OCI-LY7 (cell line): ENCODE results near the gene ACSL4. TPM values are rescaled to one million over a fixed set of nuclear protein-coding genes. Genes with fewer than 3 reads are reported as not detected.

Source experiments
- BruUV-seq: library from RNA; stranded (reverse); fragments of 400-500 nt; replicated peaks from 2 replicates; lab custom pipeline; 2021; lab: Mats Ljungman, UMichigan
- CTCF ChIA-PET: fragments of 300-600 bp; sonication (Branson Sonifier 250); formaldehyde crosslinking; loops from one replicate; lab custom pipeline; 2022; ENCODE audit warnings: antibody characterized with exemption; ENCODE audit not compliant: unreplicated experiment; lab: Charles Lee
- POLR2A ChIA-PET: fragments of 300-600 bp; sonication (Branson Sonifier 250); formaldehyde crosslinking; loops from one replicate; lab custom pipeline; 2022; ENCODE audit warnings: antibody characterized with exemption; lab: Charles Lee
- DNase-seq: peaks from one replicate; pipeline ENCODE4 v3.0.0-alpha.2; 2015; ENCODE audit warnings: low spot score
- H2AFZ ChIP-seq: fragments of 200-600 bp; sonication (generic), shearing (Covaris generic); 2 replicates; pipeline ENCODE4 v1.6.1; 2014; ENCODE audit warnings: mild to moderate bottlenecking, antibody characterized with exemption, low read length, moderate library complexity
- H3K27ac ChIP-seq: fragments of 200-600 bp; sonication (generic); 2 replicates; pipeline ENCODE4 v1.5.1; 2014; ENCODE audit warnings: mixed run types, low read depth, mild to moderate bottlenecking, moderate library complexity, low read length, inconsistent platforms; ENCODE audit not compliant: poor library complexity, severe bottlenecking
- H3K36me3 ChIP-seq: fragments of 200-600 bp; sonication (generic); 2 replicates; pipeline ENCODE4 v1.6.1; 2014; ENCODE audit warnings: mild to moderate bottlenecking, antibody characterized with exemption, low read length, moderate library complexity, mixed read lengths; ENCODE audit not compliant: insufficient read depth
- H3K4me1 ChIP-seq: fragments of 200-600 bp; sonication (generic); 2 replicates; pipeline ENCODE4 v1.5.1; 2014; ENCODE audit warnings: mild to moderate bottlenecking, low read length; ENCODE audit not compliant: insufficient read depth, poor library complexity, severe bottlenecking
- H3K4me2 ChIP-seq: fragments of 200-600 bp; sonication (generic); 2 replicates; pipeline ENCODE4 v1.6.1; 2014; ENCODE audit warnings: mild to moderate bottlenecking, low read length
- H3K4me3 ChIP-seq: fragments of 200-600 bp; sonication (generic); 2 replicates; pipeline ENCODE4 v1.5.1; 2014; ENCODE audit warnings: mild to moderate bottlenecking, low read depth, low read length; ENCODE audit not compliant: poor library complexity, severe bottlenecking
- H3K79me2 ChIP-seq: fragments of 200-600 bp; sonication (generic); 2 replicates; pipeline ENCODE4 v1.6.1; 2016; ENCODE audit warnings: low read depth, mild to moderate bottlenecking, low read length, moderate library complexity, mixed read lengths; ENCODE audit not compliant: insufficient read depth
- H3K9me2 ChIP-seq: fragments of 200-600 bp; sonication (generic); 2 replicates; pipeline ENCODE4 v1.6.1; 2016; ENCODE audit warnings: mild to moderate bottlenecking, low read length, mixed read lengths; ENCODE audit not compliant: insufficient read depth
- H3K9me3 ChIP-seq: fragments of 200-600 bp; sonication (generic); 2 replicates; pipeline ENCODE4 v1.6.1; 2014; ENCODE audit warnings: mild to moderate bottlenecking, mixed run types, low read length, mixed read lengths
- H4K20me1 ChIP-seq: fragments of 200-600 bp; sonication (generic); 2 replicates; pipeline ENCODE4 v1.6.1; 2014; ENCODE audit warnings: mild to moderate bottlenecking, antibody characterized with exemption, low read length, moderate library complexity, mixed read lengths; ENCODE audit not compliant: insufficient read depth
- CTCF ChIP-seq: fragments of 200-600 bp; sonication (generic); conservative IDR thresholded peaks from 2 replicates; pipeline ENCODE4 v1.5.1; 2014; ENCODE audit warnings: mild to moderate bottlenecking, antibody characterized with exemption, low read length, moderate library complexity, mixed read lengths
- EZH2phosphoT487 ChIP-seq: fragments of 200-600 bp; sonication (generic); IDR thresholded peaks from 2 replicates; pipeline ENCODE4 v1.6.1; 2018; ENCODE audit warnings: low read depth, borderline replicate concordance, mild to moderate bottlenecking, mixed run types, antibody characterized with exemption, low read length, moderate library complexity, mixed read lengths
- intact Hi-C: fragments of 100-400 bp; cut with micrococcal nuclease; formaldehyde crosslinking; loops from one replicate; pipeline ENCODE4 v1.10.0; 2022; ENCODE audit not compliant: unreplicated experiment
- total RNA-seq, 2 experiments: library from RNA; depleted of rRNA in 1 of 2; stranded (reverse); fragments of >200 nt in 1 of 2; shearing (Covaris generic) in 1 of 2; gene quantifications; 2 replicates each; pipeline ENCODE4 v1.2.3, GENCODE V29; 2014 to 2022

ACSL4 gene
- total RNA-seq, 2 experiments from 2014 or later: 18.4 to 35.4 TPM

GRCh38 chrX:109753256-109753655 lies 20.2 kb upstream of the ACSL4 start:
- ChIA-PET POLR2A (interaction anchor here (0.7 kb wide), 1 partner anchor 11 kb away, joined by 3 read pairs; no protein-coding TSS in a partner anchor), CTCF (no interaction called here)
- Histone ChIP-seq H3K36me3 (no peaks in the 10 kb centered on the region), H3K79me2 (no peaks in the 10 kb centered on the region), H3K4me3 (no peak overlapping the region), H4K20me1 (no peaks in the 10 kb centered on the region), H3K27ac (no peak overlapping the region), H3K4me1 (no peaks in the 10 kb centered on the region), H3K9me2 (no peaks in the 10 kb centered on the region), H3K9me3 (no peaks in the 10 kb centered on the region), H2AFZ (no peak overlapping the region), H3K4me2 (no peak overlapping the region)
- BruUV-seq: no TSS peak
- TF ChIP-seq CTCF (no peak), EZH2phosphoT487 (no peak)
- intact Hi-C loops: no loop called here
- DNase-seq: no peak

- Histone ChIP-seq H3K4me3 (no peak overlapping the region), H3K9me2 (no peaks in the 10 kb centered on the region), H2AFZ (no peak overlapping the region), H3K27ac (no peak overlapping the region), H3K9me3 (no peaks in the 10 kb centered on the region), H4K20me1 (no peaks in the 10 kb centered on the region), H3K4me1 (no peaks in the 10 kb centered on the region), H3K36me3 (no peaks in the 10 kb centered on the region), H3K4me2 (no peak overlapping the region), H3K79me2 (no peaks in the 10 kb centered on the region)
- no peak for DNase-seq
- no TSS peak for BruUV-seq
- ChIA-PET POLR2A (interaction anchor here (0.7 kb wide), 1 partner anchor 241 kb away, joined by 5 read pairs; no protein-coding TSS in a partner anchor), CTCF (no interaction called here)
- intact Hi-C loops: no loop called here
- TF ChIP-seq EZH2phosphoT487 (no peak), CTCF (no peak)
Observed at GRCh38 chrX:109751698-109752097, 18.6 kb upstream of the ACSL4 start.

GRCh38 chrX:109749207-109749606 lies 16.1 kb upstream of the ACSL4 start:
- ChIA-PET CTCF (no interaction called here), POLR2A (interaction anchor here (0.7 kb wide), 1 partner anchor 20 kb away, joined by 3 read pairs; no protein-coding TSS in a partner anchor)
- Histone ChIP-seq H3K4me2 (no peak overlapping the region), H3K4me1 (no peaks in the 10 kb centered on the region), H2AFZ (no peak overlapping the region), H3K36me3 (no peaks in the 10 kb centered on the region), H3K9me3 (no peaks in the 10 kb centered on the region), H4K20me1 (no peaks in the 10 kb centered on the region), H3K27ac (no peak overlapping the region), H3K79me2 (no peaks in the 10 kb centered on the region), H3K9me2 (no peaks in the 10 kb centered on the region), H3K4me3 (no peak overlapping the region)
- intact Hi-C loops: no loop called here
- TF ChIP-seq EZH2phosphoT487 (no peak), CTCF (no peak)
- no TSS peak for BruUV-seq
- DNase-seq: no peak
